DND-41 (cell line): ENCODE results near the gene FRK.

Experiments used
- EZH2 ChIP-seq: IDR thresholded peaks from 3 replicates; pipeline ENCODE4 v1.6.1; 2012; ENCODE audit warnings: borderline replicate concordance, low read depth, mild to moderate bottlenecking, moderate library complexity, low read length, inconsistent platforms; ENCODE audit not compliant: severe bottlenecking
- TF ChIP-seq, protein P1 (sequence below): IDR thresholded peaks from 2 replicates; pipeline ENCODE4 v1.5.1; 2012; ENCODE audit warnings: borderline replicate concordance, low read length, moderate library complexity, mild to moderate bottlenecking; ENCODE audit not compliant: poor library complexity, severe bottlenecking; ENCODE audit errors: extremely low read depth

- TF ChIP-seq, protein P1, sequence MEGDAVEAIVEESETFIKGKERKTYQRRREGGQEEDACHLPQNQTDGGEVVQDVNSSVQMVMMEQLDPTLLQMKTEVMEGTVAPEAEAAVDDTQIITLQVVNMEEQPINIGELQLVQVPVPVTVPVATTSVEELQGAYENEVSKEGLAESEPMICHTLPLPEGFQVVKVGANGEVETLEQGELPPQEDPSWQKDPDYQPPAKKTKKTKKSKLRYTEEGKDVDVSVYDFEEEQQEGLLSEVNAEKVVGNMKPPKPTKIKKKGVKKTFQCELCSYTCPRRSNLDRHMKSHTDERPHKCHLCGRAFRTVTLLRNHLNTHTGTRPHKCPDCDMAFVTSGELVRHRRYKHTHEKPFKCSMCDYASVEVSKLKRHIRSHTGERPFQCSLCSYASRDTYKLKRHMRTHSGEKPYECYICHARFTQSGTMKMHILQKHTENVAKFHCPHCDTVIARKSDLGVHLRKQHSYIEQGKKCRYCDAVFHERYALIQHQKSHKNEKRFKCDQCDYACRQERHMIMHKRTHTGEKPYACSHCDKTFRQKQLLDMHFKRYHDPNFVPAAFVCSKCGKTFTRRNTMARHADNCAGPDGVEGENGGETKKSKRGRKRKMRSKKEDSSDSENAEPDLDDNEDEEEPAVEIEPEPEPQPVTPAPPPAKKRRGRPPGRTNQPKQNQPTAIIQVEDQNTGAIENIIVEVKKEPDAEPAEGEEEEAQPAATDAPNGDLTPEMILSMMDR = no peak
- TF ChIP-seq EZH2 = no peak
Measured at GRCh38 chr6:116012471-116012949, 48.2 kb downstream of the FRK start.
